Central memory CD4-positive, alpha-beta T cell (primary cell): ENCODE data around the gene STPG1.

Source experiments
- DNase-seq: peaks from one replicate; pipeline ENCODE4 v3.0.0; 2022

The STPG1 gene

GRCh38 chr1:24311234-24311633 lies 102.3 kb downstream of the STPG1 start:
- no peak for DNase-seq

GRCh38 chr1:24309762-24310485 lies 103.7 kb downstream of the STPG1 start:
- DNase-seq: no peak

- DNase-seq: no peak
These were observed 105.1 kb downstream of the STPG1 start for GRCh38 chr1:24308365-24309015.
